Inflammatory macrophage (primary cell): Measurements from ENCODE around the gene IL2RA.
"Not testable (repeated sequence)": the region's sequence is repeated elsewhere in the genome, so short reads cannot be mapped to it uniquely, and the experiment has no call there.

Experiments
- DNase-seq, 2 donors: peaks; one replicate each; pipeline ENCODE4 v3.0.0-alpha.2; 2020 to 2022

Gene IL2RA

DNA sequence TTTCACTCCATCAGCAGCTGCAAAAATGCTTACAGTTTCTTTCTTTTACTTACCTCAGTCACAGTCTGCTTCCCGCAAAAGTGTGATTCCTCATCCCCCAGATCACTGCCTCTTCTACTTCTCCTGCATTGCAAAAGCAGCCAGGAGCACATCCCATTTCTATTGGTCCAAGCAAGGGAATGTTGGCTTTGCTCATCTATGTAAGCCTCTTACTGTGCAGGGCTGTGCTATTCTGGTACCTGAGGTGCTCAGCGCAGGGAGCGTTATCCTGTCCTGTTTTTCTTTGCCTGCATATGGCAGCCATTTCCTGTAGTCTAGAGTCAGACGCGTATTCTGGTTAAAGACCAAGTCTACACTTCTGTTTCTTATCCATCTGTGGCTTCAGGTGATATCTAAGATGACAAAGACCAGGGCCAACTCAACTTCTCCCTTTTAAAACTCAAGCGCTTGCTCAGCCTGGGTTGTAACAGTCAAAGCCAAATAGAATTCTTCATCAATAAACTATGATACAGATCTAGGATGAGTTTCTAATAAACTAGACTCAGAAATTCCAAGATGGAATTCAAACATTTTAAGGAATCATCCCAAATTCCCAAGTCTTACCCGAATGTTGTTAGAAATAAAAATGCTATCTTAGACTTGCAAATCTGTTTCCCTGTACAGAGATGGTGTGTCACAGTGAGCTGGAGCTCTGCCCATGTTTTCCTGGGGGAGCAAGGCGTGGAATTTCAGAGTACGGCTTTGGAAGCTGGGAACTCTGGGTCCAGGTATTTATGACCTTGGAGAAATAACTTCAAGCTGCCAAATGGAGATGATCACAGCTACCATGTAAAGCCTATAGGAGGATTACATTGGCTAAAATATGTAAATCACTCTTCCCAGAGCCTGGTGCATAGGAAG is 20.6 kb upstream of the IL2RA start:
- no peak for DNase-seq

DNA sequence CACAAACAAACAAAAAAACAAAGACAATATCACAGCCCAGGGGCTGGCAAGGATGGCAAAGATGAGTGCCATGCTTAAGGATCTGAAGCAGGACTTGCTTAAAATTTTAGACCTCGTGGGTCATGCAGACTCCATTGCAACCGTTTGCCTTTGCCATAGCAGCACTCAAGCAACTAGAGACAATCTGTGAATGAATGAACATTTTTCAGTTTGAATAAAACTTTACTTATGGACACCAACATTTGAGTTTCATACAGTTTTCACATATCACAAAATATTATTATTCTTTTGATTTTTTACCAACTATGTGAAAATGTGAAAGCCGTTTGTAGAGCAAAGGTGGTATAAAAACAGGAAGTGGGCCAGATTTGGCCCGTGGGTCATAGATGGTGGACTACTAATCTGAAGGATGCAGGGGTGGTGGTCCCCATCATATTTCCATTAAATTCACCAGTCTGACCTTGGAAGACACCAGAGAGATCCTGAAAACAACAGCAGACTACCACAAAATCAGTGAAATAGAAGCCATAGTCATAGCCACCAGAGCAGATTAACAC is 18.3 kb upstream of the IL2RA start:
- DNase-seq, result no peak

DNA sequence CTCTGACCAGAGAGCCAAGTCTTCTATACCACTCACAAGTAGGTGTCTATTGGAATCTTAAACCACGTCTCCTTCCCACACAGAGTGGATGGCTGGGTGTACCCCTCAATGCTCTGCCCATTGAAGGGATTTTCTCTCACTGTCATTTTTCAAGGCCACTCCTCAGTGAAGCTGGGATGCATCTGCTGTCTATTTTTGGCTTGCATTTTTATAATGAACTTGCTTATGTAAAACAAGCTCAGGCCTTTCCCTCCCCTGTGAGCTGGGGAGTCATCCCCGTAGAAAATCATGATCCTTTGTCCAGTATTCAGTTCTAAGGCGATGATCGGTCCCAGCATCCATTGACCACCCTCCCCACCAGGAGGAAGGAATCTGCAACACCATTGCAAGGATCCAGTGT is 16.9 kb upstream of the IL2RA start:
- no peak for DNase-seq

DNA sequence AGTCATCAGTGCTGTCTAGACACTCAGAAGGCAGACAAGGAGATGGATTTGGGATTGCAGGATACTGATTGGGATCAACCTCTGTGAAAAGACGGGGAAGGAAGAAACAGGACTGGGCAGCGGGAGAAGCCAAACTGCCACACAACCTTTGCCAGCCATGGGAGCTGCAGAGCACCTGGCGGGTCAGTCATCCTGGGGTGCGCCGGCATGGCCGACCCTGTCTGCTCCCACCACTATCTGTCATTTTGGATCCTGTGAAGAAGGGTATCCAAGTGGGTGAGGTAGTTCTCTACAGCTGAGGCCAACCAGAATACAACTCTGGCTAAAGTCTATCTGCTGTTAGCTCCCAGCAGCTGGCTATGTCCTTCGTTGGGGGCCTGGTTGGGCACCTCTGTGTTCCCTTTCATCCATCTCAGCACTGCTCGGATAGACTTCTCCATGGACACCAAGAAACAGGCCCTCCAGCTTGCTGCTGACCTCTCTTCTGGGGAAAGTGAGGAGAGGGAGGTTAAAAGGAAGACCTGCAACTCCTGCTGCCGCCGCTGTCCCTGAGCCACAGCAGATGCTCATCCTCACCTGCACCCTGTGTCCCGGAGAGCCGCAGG is 15.0 kb upstream of the IL2RA start:
- DNase-seq, result no peak

DNA sequence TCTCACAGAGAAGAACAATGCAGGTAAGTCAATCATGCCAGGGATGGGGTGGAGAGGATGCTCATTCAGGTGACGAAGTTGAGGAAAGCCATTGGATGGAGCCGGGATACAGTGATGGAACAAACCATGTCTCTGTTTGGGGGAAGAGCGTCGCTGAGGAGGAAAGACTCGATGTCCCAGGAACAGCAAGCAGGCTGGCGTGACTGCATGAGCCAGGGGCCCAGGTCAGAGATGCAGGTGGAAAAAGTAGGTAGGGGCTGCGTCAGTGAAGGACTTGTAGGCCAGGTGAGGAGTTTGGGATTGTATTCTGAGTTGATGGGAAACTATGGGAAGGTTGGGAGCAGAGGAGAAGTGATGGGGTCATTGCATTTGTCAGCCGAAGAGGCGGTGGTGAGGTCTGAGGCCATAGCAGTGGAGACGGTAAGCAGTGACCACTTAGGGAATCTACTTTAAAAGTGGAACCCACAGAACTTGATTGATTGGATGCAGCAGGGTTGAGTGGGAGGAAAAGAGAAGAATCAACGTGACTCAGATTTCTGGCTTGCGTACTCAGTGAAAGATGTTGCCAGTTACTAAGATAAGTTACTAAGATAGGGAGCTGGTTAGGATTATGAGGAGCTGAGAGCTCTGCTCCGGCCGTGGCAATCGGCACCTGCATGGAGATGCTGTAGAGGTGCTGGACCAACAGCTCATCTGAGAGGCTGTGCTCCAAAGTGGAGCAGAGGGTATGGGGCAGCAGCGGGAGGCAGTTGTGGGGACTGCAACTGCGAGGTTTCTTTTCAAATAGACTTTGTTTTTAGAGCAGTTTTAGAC is 12.5 kb upstream of the IL2RA start:
- DNase-seq, result peak; percentile 72 to 80

DNA sequence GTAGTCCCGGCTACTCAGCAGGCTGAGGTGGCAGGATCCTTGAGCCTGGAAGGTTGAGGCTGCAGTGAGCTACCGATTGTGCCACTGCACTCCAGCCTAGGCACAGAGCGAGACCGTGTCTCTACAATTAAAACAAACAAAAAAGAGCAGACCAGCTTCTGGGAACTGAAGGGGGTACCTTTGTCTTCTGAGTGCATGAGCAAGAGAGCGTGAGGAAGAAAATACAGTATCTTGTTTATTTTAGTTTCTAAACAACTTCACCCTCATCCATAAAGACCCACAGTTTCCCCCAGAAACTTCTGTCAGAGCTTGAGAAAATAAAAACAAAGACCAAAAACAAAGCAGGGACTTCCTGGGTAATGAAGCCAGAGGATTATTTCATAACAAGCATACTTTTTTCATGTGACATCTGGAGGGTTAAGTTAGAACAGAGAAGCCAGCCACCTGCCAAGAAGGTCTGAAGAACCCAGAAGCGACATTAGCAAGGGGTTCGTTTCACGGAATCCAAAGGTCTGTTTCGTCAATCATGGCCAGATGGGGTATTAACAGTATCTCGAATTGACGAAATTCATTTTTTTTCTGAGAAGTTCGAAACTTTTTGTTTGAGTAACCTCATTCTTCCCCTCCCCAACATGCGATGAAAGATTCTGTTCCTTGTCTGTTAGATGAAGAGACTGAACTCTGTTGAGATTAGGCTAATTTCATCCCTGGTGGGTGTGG is 10.2 kb upstream of the IL2RA start:
- DNase-seq, result peak; percentile 29 to 43

DNA sequence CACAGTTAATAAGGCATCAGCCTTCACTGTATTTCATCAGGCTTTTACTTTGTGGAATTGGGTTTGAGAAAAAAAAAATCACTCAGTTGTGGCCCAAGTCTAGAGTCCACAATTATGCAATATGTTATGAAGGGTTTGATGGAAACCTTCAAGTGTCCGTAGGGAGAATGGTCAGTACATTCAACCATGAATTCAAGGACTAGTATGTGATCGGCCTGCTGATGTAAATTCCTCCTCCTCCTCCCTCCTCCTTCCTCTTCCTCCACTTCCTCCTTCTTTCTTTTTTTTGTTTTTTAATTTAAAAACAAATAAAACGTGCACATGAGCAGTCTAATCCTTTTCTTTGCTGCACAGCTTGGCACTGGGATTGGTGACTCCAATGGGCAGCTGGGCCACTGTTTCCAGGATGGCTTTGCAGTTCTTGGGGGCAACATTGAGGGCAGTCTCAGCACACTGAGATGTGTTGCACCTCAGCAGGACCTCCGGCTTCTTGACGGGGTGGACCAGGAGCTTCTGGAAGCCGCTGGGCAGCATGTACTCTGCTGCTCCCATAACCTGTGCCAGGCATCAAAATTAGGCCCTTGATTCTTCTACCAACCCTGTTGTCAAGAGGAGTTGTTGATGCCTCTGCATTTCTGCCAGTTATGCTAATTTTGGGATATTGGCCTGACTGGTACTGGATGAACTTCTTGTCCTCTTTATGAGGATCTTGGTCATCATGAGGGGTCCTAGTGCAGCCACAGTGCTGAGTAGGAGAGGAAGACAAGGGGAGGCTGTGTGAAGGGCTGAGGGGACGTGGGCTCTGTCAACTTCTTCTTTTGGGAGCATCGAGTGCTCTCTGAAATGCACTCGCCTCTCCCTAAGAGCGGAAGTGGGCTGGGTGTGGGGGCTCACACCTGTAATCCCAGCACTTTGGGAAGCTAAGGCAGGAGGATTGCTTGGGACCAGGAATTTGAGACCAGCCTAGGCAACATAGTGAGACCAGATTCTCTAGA is 9.3 kb upstream of the IL2RA start:
- peak in 1 of 2 donors; percentile 32 for DNase-seq

DNA sequence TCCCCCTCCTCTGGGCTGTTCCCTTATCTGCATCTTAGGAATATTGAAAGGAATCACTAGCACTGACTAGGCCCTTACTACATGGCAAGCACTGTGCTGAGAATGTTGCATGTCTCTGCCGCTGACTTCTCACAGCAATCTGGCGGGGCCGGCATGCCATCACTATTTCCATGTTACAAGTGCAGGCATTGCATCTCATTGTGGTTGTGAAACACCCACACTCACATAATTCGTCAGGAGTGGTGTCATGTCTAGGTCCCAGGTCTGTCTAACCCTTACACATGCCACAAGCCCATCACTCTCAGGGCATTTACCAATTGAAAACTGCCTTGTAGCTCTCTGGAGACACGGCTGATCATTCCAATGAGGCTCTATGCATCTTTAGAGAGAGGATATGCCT is 8.5 kb upstream of the IL2RA start:
- DNase-seq, result peak; percentile 75 to 80

DNA sequence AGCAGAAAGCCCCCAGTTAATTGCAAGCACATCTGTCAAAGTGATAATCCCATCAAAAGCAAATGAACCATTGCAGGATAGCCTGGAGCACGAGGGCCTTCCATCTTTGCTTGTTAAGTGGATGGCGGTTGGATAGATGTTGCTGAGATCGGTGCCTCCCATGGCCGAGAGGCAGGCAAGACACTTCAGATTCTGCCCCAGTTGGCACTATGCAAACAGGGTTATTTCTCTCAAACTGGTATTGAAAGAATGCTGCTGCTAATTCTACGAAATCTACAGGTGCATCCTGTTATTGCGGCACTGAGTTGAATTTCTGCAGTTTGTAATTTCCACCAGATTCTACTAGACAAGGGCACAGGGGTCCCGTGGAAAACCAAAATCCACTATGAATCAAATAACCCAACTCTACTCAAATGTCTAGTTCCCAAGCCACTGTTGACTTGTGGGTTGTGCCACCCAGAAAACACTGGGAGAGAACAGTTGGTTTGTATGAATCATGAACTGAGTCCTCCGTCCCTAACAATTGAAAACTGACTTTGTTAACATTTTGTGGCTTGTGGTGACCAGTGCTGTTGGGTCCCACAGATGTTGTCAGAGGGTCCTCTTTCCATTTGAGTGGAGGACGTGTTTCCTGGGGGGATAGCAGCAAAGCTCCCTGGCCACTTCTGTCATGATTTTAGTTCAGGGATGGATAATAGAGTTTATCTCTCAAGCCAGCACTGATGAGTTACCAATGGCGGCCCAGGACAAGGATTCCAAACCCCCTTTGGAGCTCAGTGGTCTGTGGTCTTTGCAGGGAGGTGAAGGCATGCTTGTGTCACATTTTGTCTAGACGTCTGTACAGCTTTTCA is 7.1 kb upstream of the IL2RA start:
- no peak for DNase-seq

DNA sequence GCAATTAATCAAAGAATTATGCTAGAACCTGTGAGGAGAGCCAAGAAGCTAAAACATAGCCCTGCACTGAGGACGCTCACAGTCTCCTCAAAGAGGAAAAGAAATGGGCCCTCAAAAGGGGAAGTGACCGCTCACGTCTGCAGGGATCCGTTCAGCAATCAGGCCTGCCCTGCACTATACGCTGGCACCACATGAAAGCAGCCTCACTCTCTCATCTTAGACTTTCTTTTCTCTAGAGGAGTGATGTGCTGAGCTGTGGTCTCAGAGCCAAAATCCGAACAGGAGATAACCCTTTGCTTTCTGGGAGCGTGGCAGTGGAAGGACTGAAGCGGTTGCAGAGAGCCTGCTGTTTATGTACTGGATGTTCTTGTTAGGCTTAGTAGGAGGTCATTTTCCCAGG is 6.3 kb upstream of the IL2RA start:
- peak; percentile 79 to 81 for DNase-seq

DNA sequence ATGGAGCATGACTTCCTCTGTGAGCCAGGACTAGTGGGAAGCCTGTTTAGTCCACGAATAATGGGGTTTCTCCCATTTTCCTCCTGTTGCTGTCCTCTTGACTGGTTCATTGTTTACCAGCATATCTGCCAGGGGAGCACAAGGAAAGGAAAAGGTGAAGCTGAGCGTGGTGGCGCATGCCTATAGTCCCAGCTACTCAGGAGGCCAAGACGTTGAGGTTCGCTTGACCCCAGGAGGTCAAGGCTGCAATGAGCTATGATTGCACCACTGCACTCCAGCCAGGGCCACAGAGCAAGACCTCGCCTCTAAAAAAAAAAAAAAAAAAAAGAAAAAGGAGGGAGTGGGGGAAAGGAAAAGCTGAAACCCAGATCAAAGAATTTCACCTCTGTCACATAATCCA is 5.8 kb upstream of the IL2RA start:
- no peak for DNase-seq

DNA sequence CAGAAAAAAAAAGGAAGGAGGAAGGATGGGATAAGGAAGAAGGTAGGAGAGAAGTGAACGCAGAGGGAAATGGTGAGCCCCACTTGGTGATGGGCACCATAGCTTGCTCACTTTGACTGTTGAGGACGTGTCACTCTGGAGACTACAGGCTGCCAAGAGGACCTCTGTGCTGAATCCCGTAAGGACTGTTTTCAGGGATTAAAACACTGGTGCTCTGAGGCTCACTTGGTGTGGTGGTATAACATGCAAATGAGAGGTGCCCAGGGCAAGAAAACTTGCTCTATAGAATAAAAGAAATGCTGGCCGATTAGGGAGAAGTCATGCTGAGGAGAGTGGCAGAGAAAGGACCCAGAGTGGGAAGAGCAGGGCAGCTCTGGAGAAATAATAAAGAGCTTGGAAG is 5.3 kb upstream of the IL2RA start:
- no peak for DNase-seq

DNA sequence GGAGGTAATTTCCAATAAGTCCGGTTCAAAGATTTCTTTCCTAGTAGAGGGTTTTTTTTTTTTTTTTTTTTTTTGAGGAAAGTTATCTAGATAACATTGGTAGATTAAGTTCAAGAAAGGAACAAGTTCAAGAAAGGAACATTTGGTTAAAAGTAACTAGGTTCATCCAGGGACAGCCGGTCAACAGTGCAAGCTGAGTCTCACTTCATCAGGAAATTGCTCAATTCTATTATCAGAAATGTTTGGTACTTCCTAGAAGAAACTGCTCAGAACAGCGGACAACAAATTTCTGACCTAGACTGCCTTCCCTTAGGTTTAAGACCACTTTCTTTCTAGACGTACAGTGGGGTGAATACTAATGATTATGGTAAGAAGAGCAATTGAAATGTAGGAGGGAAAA is 3.7 kb upstream of the IL2RA start:
- peak; percentile 39 to 81 for DNase-seq

DNA sequence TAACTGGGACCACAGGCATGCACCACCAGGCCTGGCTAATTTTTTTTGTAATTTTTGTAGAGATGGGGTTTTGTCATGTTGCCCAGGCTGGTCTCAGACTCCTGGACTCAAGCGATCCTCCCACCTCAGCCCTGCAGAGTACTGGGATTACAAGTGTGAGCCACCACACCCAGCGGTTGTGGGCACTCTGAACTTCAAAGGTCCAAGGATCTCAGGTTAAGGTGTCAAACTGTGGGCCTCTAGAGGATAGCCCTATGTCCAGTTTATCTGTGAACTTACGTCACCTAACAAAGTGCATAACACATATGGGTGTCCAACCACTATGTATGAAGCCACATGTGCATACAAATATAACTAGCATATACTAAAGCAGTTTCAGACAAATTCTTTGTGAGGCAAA is 3.2 kb upstream of the IL2RA start:
- DNase-seq, result no peak

DNA sequence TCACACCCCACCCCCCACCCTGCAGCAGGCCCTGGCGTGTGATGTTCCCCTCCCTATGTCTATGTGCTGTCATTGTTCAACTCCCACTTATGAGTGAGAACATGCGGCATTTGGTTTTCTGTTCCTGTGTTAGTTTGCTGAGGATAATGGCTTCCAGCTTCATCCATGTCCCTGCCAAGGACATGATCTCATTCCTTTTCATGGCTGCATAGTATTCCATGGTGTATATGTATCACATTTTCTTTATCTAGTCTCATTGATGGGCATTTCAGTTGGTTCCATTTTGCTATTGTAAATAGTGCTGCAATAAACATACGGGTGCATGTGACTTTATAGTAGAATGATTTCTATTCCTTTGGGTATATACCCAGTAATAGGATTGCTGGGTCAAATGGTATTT is 2.6 kb upstream of the IL2RA start:
- DNase-seq, result not testable (repeated sequence)

DNA sequence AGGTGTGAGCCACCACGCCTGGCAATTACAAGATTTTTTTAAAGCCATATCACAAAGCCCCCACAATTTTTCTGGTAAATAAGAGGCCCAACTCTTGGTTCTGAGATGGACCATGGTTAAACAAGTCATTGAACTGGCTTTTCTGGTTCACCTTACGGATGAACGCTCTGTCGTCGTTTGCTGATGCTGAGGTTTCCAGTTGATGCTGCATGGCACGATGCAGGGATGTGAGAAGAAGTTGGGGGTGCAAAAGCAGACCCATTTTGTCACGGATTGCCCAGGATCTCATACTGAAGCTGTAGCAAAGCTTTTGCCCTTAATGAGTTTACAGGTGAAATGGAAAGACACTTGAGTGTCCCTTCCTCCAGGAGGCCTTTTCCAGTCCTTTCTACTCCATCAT is 2.0 kb upstream of the IL2RA start:
- no peak for DNase-seq

DNA sequence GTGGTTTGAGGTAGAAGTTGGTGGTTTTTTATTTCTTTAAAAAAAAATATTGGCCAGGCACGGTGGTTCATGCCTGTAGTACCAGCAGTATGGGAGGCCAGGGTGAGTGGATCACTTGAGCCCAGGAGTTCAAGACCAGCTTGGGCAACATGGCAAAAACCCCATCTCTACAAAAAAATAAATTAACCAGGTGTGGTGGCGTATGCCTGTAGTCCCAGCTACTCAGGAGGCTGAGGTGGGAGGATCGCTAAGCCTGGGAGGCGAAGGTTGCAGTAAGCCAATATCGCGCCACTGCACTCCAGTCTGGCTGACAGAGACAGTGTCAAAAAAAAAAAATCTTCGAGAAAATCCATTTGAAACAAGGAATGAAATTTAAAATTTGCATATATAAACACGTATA is 1.1 kb downstream of the IL2RA start:
- no peak for DNase-seq

DNA sequence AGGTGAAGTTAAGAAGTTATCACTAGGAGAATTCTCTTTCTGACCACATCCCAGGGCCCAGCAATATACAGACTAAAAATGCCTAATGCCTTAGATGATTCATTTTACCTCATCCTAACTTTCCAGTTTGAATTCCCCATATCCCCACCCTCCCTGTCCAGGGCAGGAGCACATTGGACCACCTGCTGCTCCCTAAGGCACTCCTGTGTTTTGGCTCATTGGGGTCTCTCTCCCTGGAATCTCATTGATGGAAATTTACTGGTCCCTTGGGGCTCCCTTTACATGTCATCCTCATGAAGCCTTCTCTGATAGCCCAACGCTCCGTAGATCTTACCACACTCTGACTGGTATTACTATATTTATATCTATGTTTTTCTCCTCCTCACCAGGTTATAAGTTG is 2.7 kb downstream of the IL2RA start:
- DNase-seq, result no peak

DNA sequence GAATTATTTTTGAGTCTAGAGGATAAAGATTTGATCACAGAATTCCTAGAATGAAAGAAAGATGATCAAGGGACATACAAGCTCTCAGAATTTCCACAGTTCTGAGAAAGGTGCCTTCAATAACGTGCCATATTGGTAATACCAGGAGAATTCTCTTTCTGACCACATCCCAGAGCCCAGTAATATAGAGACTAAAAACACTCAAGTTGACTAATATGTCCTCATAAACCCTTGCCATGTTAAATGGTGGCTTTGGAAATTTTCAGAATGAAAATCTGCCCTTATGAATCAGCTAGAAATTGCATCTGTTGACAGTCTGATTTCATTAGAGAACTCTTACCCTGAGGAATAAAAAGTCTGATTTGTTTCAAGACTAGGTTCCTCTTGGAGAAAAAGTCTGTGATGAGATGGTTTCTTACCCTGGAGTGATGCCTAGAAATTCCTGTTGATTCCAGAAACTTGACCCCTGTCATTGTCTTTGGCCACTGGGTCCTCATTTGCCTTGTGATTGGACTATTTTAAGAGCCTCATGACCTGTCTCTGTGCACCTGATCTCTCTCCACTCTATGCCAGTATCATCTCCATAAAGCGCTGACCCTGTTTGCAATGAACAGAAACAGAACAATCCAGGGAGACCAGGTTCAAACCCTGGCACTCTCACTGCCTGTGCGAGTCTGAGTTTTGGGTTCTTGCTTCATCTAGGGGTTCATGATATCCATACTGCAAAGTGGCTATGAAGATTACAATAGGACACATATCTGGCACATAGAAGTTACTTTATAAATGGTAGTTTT is 3.3 kb downstream of the IL2RA start:
- peak in 1 of 2 donors; percentile 18 for DNase-seq
